Tongue (tissue), 2 donors: ENCODE data around the gene WASHC1. TPM values are rescaled to one million over a fixed set of nuclear protein-coding genes. Genes with fewer than 3 reads are reported as not detected.
"Not testable (repeated sequence)": the region's sequence is repeated elsewhere in the genome, so short reads cannot be mapped to it uniquely, and the experiment has no call there.

Experiments used
- DNase-seq: peaks from one replicate; pipeline ENCODE4 v3.0.0-alpha.2; 2015
- total RNA-seq: library from RNA; depleted of rRNA; stranded (reverse); fragments of >200 nt; gene quantifications from one replicate; pipeline ENCODE4 v1.2.3, GENCODE V29; 2014

Gene WASHC1
- total RNA-seq, 1 donor from 2014 or later, result 12.7 TPM

- DNase-seq, result not testable (repeated sequence)
Observed at GRCh38 chr9:11206-11605, 18.1 kb downstream of the WASHC1 start.

GRCh38 chr9:10653-11053 is 18.6 kb downstream of the WASHC1 start:
- not testable (repeated sequence) for DNase-seq

- DNase-seq, result peak; percentile 28
Observed at GRCh38 chr9:10207-10606, 19.0 kb downstream of the WASHC1 start.

Other genes with a start within 250 kb of the WASHC1 start
- gene FOXD4, start 89.0 kb upstream of the WASHC1 start, total RNA-seq, result not detected
- gene ZNG1A, start 149.6 kb upstream of the WASHC1 start, total RNA-seq, result 55.9 TPM
- 22.8 TPM for gene DOCK8, start 185.4 kb upstream of the WASHC1 start, total RNA-seq